GM06990 (cell line): ENCODE measurements around the gene ADRA2A.

Experiments
- DNase-seq: peaks from one replicate; pipeline ENCODE4 v3.0.0-alpha.2; 2011; ENCODE audit not compliant: insufficient read length; ENCODE audit errors: extremely low read depth
- H3K27me3 ChIP-seq: replicated peaks from 2 replicates; pipeline ENCODE4 v1.6.0; 2011; ENCODE audit warnings: low read length; ENCODE audit not compliant: control insufficient read depth, insufficient read depth
- H3K36me3 ChIP-seq: 2 replicates; pipeline ENCODE4 v1.5.1; 2011; ENCODE audit warnings: low read length; ENCODE audit not compliant: control insufficient read depth, insufficient read depth
- H3K4me3 ChIP-seq: replicated peaks from 2 replicates; pipeline ENCODE4 v1.5.1; 2011; ENCODE audit warnings: low read depth, mild to moderate bottlenecking, control low read depth, low read length
- TF ChIP-seq, protein P1 (sequence below): IDR thresholded peaks from 2 replicates; pipeline ENCODE4 v1.5.1; 2011; ENCODE audit warnings: low read length, control low read depth, mild to moderate bottlenecking, inconsistent platforms; ENCODE audit not compliant: insufficient read depth, poor library complexity, severe bottlenecking

The ADRA2A gene

DNA sequence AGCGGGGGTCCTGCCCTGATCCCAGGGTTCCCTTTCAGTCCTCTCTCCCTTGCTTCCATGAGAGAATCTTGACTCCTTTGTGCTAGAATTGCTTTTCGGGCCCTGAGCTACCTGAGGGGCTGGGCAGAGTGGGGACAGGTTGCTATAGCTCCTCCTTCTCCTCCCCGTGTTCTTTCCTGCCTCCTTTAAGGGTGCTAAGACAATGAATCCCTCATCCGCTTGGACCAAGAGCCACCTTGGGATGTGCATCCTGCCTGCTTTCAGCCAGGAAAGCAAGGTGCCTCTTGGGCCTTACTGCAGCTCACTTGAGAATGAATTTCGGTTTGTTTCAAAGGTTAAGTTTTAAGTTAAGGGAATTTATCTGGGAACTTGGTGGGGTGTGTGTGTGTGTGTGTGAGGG is 53.6 kb downstream of the ADRA2A start:
- H3K27me3 ChIP-seq: no peaks in the 10 kb centered on the region; the same call in 1 of the 2 replicates
- H3K36me3 ChIP-seq: no peaks in the 10 kb centered on the region
- DNase-seq: no peak
- H3K4me3 ChIP-seq: no peak overlapping the region
- TF ChIP-seq, protein P1, sequence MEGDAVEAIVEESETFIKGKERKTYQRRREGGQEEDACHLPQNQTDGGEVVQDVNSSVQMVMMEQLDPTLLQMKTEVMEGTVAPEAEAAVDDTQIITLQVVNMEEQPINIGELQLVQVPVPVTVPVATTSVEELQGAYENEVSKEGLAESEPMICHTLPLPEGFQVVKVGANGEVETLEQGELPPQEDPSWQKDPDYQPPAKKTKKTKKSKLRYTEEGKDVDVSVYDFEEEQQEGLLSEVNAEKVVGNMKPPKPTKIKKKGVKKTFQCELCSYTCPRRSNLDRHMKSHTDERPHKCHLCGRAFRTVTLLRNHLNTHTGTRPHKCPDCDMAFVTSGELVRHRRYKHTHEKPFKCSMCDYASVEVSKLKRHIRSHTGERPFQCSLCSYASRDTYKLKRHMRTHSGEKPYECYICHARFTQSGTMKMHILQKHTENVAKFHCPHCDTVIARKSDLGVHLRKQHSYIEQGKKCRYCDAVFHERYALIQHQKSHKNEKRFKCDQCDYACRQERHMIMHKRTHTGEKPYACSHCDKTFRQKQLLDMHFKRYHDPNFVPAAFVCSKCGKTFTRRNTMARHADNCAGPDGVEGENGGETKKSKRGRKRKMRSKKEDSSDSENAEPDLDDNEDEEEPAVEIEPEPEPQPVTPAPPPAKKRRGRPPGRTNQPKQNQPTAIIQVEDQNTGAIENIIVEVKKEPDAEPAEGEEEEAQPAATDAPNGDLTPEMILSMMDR: no peak
